Loucy (cell line): ENCODE data around the gene KDM5A.
"Not testable (repeated sequence)": the region's sequence is repeated elsewhere in the genome, so short reads cannot be mapped to it uniquely, and the experiment has no call there.

Experiments used
- H2AFZ ChIP-seq: fragments of 200-600 bp; sonication (generic); 2 replicates; pipeline ENCODE4 v1.6.0; 2016; ENCODE audit warnings: antibody characterized with exemption, mild to moderate bottlenecking, low read length, moderate library complexity
- H3F3A ChIP-seq: fragments of 200-600 bp; 2 replicates; pipeline ENCODE4 v1.6.0; 2016; ENCODE audit warnings: antibody characterized with exemption, low read depth, mild to moderate bottlenecking
- H3K27me3 ChIP-seq: fragments of 200-600 bp; sonication (generic); 2 replicates; pipeline ENCODE4 v1.6.1; 2014; ENCODE audit warnings: low read length, mild to moderate bottlenecking; ENCODE audit not compliant: insufficient read depth, poor library complexity, severe bottlenecking
- H3K36me3 ChIP-seq: fragments of 200-600 bp; sonication (generic); 2 replicates; pipeline ENCODE4 v1.6.1; 2016; ENCODE audit warnings: low read length; ENCODE audit not compliant: insufficient read depth
- H3K4me1 ChIP-seq: fragments of 200-600 bp; sonication (generic); 2 replicates; pipeline ENCODE4 v1.5.1; 2014; ENCODE audit warnings: low read length, mild to moderate bottlenecking; ENCODE audit not compliant: insufficient read depth, poor library complexity, severe bottlenecking
- H3K4me2 ChIP-seq: fragments of 200-600 bp; sonication (generic); 2 replicates; pipeline ENCODE4 v1.6.0; 2014; ENCODE audit warnings: antibody characterized with exemption, low read length, low read depth, mild to moderate bottlenecking; ENCODE audit not compliant: poor library complexity, severe bottlenecking
- H3K4me3 ChIP-seq: fragments of 200-600 bp; sonication (generic); 2 replicates; pipeline ENCODE4 v1.5.1; 2014; ENCODE audit warnings: low read length, mild to moderate bottlenecking, mixed read lengths; ENCODE audit not compliant: poor library complexity, severe bottlenecking
- H3K79me2 ChIP-seq: fragments of 200-600 bp; sonication (generic); 2 replicates; pipeline ENCODE4 v1.6.1; 2014; ENCODE audit warnings: low read length; ENCODE audit not compliant: insufficient read depth
- H3K9ac ChIP-seq: fragments of 200-600 bp; sonication (generic); 2 replicates; pipeline ENCODE4 v1.6.0; 2014; ENCODE audit warnings: mild to moderate bottlenecking, low read depth, low read length, moderate library complexity; ENCODE audit not compliant: poor library complexity, severe bottlenecking
- H3K9me2 ChIP-seq: fragments of 200-600 bp; sonication (generic); replicated peaks from 2 replicates; pipeline ENCODE4 v1.6.1; 2016; ENCODE audit warnings: low read depth, low read length, mixed read lengths
- H3K9me3 ChIP-seq: fragments of 200-600 bp; sonication (generic); 2 replicates; pipeline ENCODE4 v1.6.1; 2014; ENCODE audit warnings: mild to moderate bottlenecking, antibody characterized with exemption, low read length, low read depth; ENCODE audit not compliant: insufficient read depth
- H4K20me1 ChIP-seq: fragments of 200-600 bp; sonication (generic); 2 replicates; pipeline ENCODE4 v1.6.0; 2014; ENCODE audit warnings: antibody characterized with exemption, low read length, mild to moderate bottlenecking; ENCODE audit not compliant: insufficient read depth, poor library complexity, severe bottlenecking
- CTCF ChIP-seq: fragments of 200-600 bp; sonication (generic); conservative IDR thresholded peaks from 2 replicates; pipeline ENCODE4 v1.5.1; 2014; ENCODE audit warnings: mild to moderate bottlenecking, antibody characterized with exemption, low read length
- EZH2phosphoT487 ChIP-seq: fragments of 200-600 bp; IDR thresholded peaks from 2 replicates; pipeline ENCODE4 v1.6.1; 2018; ENCODE audit warnings: antibody characterized with exemption, mild to moderate bottlenecking, moderate library complexity, borderline replicate concordance

KDM5A gene

GRCh38 chr12:389142-390096 lies at the start of gene KDM5A:
Gene KDM5A (minus strand): TSS chr12:389320. CDS start chr12:389091, 229 bp downstream.
- TF ChIP-seq EZH2phosphoT487 (no peak), CTCF (no peak)
- Histone ChIP-seq H3K27me3 (no peaks in the 10 kb centered on the region), H3K9me2 (no peaks in the 10 kb centered on the region), H3K4me3 (peak within 1 kb of the TSS; percentile 94), H3F3A (no peaks in the 10 kb centered on the region), H3K36me3 (peaks cover 3% of the 10 kb centered on the region), H3K79me2 (peaks cover 52% of the 10 kb centered on the region), H3K4me2 (peak within 1 kb of the TSS; percentile 94), H3K9me3 (no peaks in the 10 kb centered on the region), H2AFZ (peak within 1 kb of the TSS; percentile 97), H3K4me1 (peaks cover 33% of the 10 kb centered on the region), H3K9ac (peak within 1 kb of the TSS; percentile 93), H4K20me1 (peaks cover 39% of the 10 kb centered on the region)

GRCh38 chr12:435737-436136 lies 46.6 kb upstream of the KDM5A start:
- H3K4me1 ChIP-seq, H3K9ac ChIP-seq, H3K79me2 ChIP-seq, H4K20me1 ChIP-seq, H3K9me3 ChIP-seq, H2AFZ ChIP-seq, H3K27me3 ChIP-seq, H3K9me2 ChIP-seq, H3K4me2 ChIP-seq, H3F3A ChIP-seq, H3K4me3 ChIP-seq: not testable (repeated sequence)
- peaks cover 51% of the 10 kb centered on the region; the same call in 1 of the 2 replicates for H3K36me3 ChIP-seq

DNA sequence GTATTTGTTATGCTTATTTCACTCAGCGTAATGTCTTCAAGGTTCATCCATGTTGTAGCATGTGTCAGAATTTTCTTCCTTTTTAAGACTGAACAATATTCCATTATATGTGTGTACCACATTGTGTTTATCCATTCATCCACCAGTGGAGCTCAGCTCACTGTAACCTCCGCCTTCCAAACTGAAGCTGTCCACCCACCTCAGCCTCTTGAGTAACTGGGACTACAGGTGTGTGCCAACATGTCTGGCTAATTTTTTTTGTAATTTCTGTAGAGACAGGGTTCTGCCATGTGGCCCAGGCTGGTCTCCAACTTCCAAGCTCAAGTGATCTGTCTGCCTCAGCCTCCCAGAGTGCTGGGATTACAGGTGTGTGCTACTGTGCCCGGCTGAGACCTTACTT lies 33.4 kb upstream of the KDM5A start:
- Histone ChIP-seq H3K36me3 (peaks cover 38% of the 10 kb centered on the region; the same call in 1 of the 2 replicates), H3K4me1 (no peaks in the 10 kb centered on the region), H3K4me2 (no peak overlapping the region)

More for the DNA sequence above, 33.4 kb upstream of the KDM5A start:
- Histone ChIP-seq H3K27me3 (no peaks in the 10 kb centered on the region), H3K79me2 (no peaks in the 10 kb centered on the region), H3K9me2 (no peaks in the 10 kb centered on the region), H4K20me1 (no peaks in the 10 kb centered on the region), H2AFZ (no peak overlapping the region), H3K4me3 (no peak overlapping the region), H3K9ac (no peak overlapping the region), H3K9me3 (no peaks in the 10 kb centered on the region), H3F3A (no peaks in the 10 kb centered on the region)
- TF ChIP-seq CTCF (no peak), EZH2phosphoT487 (no peak)
